ENCODE measurements around the gene LMCD1. TPM values are rescaled to one million over a fixed set of nuclear protein-coding genes. Genes with fewer than 3 reads are reported as not detected.

LMCD1 gene
- total and polyA plus RNA-seq, 12 donors, result 18.6 to 459 (median 45.7) TPM

DNA sequence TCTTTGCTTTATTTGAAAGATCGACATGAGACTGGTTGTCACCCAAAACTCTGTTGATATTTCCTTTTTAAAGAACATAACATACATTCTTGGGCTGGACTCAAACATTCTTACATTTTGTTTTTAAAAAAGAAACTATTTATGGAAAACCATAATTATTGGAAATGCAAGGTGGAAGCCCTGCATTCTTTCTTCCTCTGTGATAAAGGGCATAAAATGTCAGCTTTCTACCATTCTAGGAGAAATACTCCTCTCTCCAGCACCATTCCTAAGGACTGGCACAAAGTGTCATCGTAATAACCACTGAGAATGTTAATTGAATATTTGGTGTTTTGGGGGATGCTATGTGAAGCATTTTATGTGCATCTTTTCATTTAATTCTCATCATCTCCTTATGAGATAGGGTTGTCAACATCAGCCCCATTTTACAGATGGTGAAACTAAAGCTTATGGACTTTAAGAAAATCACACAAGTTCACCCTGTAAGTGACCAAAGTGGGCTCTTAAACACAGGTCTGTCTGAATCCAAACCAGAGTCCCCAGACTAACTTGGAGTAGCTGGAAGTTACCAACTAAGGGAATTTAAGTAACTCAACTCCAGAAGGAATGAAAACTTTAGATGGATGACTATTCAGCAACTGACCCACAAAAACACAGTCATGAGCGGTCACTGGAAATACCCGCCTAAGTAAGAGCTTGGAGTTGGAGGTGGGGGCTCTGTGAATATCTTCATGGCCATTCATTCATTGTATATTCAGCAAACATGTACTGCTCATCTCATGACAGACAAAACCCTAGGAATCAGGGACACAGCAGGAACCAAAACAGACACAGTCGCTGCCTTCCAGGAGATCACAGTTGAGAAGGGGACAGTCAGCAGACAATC lies 45.9 kb upstream of the LMCD1 start:
- 80 to 87% methylated on average over 5 of the region's 5 CpGs for WGBS, 2 donors
- intact Hi-C loops (cut with DNase I), result no loop called here
- no peak overlapping the region for H3K4me3 ChIP-seq
- H3K36me3 ChIP-seq, result no peaks in the 10 kb centered on the region
- peaks cover 0 to 14% (median 7%) of the 10 kb centered on the region in 9 donors for H3K4me1 ChIP-seq
- H3K9me3 ChIP-seq, result no peaks in the 10 kb centered on the region
- ATAC-seq (no peak), DNase-seq (no peak)
- peak overlapping the region in 1 of 10 donors; percentile 26 for H3K27ac ChIP-seq
- TF ChIP-seq, protein P1, sequence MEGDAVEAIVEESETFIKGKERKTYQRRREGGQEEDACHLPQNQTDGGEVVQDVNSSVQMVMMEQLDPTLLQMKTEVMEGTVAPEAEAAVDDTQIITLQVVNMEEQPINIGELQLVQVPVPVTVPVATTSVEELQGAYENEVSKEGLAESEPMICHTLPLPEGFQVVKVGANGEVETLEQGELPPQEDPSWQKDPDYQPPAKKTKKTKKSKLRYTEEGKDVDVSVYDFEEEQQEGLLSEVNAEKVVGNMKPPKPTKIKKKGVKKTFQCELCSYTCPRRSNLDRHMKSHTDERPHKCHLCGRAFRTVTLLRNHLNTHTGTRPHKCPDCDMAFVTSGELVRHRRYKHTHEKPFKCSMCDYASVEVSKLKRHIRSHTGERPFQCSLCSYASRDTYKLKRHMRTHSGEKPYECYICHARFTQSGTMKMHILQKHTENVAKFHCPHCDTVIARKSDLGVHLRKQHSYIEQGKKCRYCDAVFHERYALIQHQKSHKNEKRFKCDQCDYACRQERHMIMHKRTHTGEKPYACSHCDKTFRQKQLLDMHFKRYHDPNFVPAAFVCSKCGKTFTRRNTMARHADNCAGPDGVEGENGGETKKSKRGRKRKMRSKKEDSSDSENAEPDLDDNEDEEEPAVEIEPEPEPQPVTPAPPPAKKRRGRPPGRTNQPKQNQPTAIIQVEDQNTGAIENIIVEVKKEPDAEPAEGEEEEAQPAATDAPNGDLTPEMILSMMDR (IDR thresholded peaks at IDR 0.05), result no peak
- H3K27me3 ChIP-seq, result no peaks in the 10 kb centered on the region

DNA sequence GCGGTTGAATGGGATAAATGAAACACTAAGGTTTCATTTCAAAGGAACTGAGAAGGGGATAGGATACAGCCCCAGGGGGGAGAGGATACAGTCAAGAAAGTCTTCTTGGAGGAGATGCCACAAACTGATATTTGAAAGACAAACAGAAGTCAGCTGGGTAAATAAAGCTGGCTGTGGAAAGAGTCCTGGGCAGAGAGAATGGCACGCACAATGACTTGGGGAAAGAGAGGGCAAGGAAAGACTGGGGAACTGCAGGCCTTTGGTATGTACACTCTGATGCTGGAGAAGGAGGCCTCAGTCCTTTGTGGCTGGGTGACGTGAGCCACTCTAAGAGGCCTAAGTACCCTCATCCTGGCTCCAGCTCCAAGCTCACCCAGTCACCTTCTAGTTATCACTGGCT lies 45.2 kb upstream of the LMCD1 start:
- DNase-seq, result no peak
- no peak for ATAC-seq
- H3K27me3 ChIP-seq, result no peaks in the 10 kb centered on the region
- H3K4me1 ChIP-seq, result peaks cover 0 to 11% (median 4%) of the 10 kb centered on the region in 9 donors
- H3K36me3 ChIP-seq, result no peaks in the 10 kb centered on the region
- H3K9me3 ChIP-seq, result no peaks in the 10 kb centered on the region
- WGBS, 2 donors, result 97% methylated on average over 3 of the region's 3 CpGs
- peak overlapping the region in 1 of 10 donors; percentile 26 for H3K27ac ChIP-seq
- no peak overlapping the region for H3K4me3 ChIP-seq
- TF ChIP-seq, protein P1 (IDR thresholded peaks at IDR 0.05), result no peak
- intact Hi-C loops (cut with DNase I), result no loop called here

DNA sequence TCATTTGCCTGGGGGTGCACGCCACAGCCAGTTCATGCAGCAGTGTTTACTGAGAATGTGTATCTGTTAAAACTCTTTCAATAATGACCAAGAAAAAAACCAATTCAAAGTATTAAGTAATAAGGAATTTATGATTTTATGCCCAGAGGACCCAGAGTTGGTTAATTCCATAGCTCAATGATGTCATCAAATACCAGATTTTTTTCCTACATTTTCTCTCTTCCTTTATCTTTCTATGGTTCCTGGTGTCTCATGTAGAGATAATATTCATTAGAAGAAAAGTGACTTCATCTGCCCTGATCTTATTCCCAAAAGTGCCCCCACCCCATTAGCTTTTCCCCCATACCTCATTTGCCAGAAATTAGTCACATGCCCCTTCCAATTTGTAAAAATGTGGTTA lies 44.6 kb upstream of the LMCD1 start:
- Histone ChIP-seq H3K4me1 (peaks cover 0 to 8% (median 0%) of the 10 kb centered on the region in 9 donors), H3K9me3 (no peaks in the 10 kb centered on the region), H3K4me3 (no peak overlapping the region), H3K36me3 (no peaks in the 10 kb centered on the region), H3K27ac (no peak overlapping the region), H3K27me3 (no peaks in the 10 kb centered on the region)
- intact Hi-C loops (cut with DNase I), result no loop called here
- ATAC-seq, result no peak
- 85 to 94% methylated on average over 1 of the region's 1 CpG for WGBS, 2 donors
- TF ChIP-seq, protein P1 (IDR thresholded peaks at IDR 0.05), result no peak
- no peak for DNase-seq

DNA sequence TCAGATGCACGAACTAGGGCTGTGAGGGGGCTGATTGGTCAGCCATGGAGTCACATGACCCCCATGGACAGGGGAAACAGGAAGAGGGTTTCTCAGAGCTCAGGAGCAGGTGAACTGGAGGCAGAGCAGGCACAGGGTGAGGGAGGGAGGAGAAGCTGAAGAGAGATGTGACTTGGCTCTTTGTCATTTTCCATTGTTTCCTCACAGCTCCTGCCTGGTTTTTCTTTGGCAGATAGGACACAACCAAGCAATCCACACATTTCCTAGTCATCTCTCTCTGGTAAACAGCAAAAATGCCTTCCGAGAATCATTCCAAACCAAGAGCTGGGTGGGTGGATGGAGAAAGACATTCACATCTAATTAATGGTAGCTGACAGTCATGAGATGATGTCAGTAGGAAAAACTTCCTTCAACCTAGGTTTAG lies 43.4 kb upstream of the LMCD1 start:
- TF ChIP-seq, protein P1 (IDR thresholded peaks at IDR 0.05), result no peak
- H3K4me3 ChIP-seq, result no peak overlapping the region
- intact Hi-C loops (cut with DNase I), result no loop called here
- H3K27me3 ChIP-seq, result no peaks in the 10 kb centered on the region
- no peak for DNase-seq
- no peaks in the 10 kb centered on the region for H3K36me3 ChIP-seq
- peak overlapping the region in 2 of 10 donors; percentile 11 to 66 for H3K27ac ChIP-seq
- no peaks in the 10 kb centered on the region for H3K9me3 ChIP-seq
- H3K4me1 ChIP-seq, result peaks cover 0 to 8% (median 0%) of the 10 kb centered on the region in 9 donors
- ATAC-seq, result peak in 1 of 8 donors; percentile 10
- WGBS, 2 donors, result 86 to 87% methylated on average over 2 of the region's 2 CpGs

Data from heart right ventricle (tissue), 16 donors.